Epithelial cell of proximal tubule (primary cell): ENCODE measurements around the gene GH2. TPM values are rescaled to one million over a fixed set of nuclear protein-coding genes. Genes with fewer than 3 reads are reported as not detected.

Experiments
- total RNA-seq: library from RNA; depleted of rRNA; stranded (reverse); fragments of >200 nt; gene quantifications from 2 replicates; pipeline ENCODE4 v1.2.3, GENCODE V29; 2015

The GH2 gene
- total RNA-seq, 1 donor from 2014 or later, result not detected

Other genes with a start within 250 kb of the GH2 start
- 111 and 161 TPM in 2 replicates for gene LIMD2, start 181.8 kb downstream of the GH2 start, total RNA-seq
- 23.0 and 33.9 TPM in 2 replicates for gene STRADA, start 140.1 kb downstream of the GH2 start, total RNA-seq
- gene CCDC47, start 108.3 kb downstream of the GH2 start, total RNA-seq, result 27.6 and 34.8 TPM in 2 replicates
- gene DDX42, start 107.8 kb downstream of the GH2 start, total RNA-seq, result 35.0 and 44.6 TPM in 2 replicates
- gene PSMC5, start 54.5 kb downstream of the GH2 start, total RNA-seq, result 83.9 and 109 TPM in 2 replicates
- gene FTSJ3, start 54.3 kb downstream of the GH2 start, total RNA-seq, result 71.7 and 86.2 TPM in 2 replicates
- gene SMARCD2, start 39.3 kb downstream of the GH2 start, total RNA-seq, result 95.9 and 135 TPM in 2 replicates
- gene CSH2, start 8.3 kb downstream of the GH2 start, total RNA-seq, result not detected in 2 replicates
- not detected in 2 replicates for gene CSH1, start 14.6 kb upstream of the GH2 start, total RNA-seq
- not detected in 2 replicates for gene CSHL1, start 29.3 kb upstream of the GH2 start, total RNA-seq
- gene GH1, start 36.9 kb upstream of the GH2 start, total RNA-seq, result not detected in 2 replicates
- gene CD79B, start 50.4 kb upstream of the GH2 start, total RNA-seq, result not detected in 2 replicates
- under 0.01 TPM in 1 of 2 replicates, not detected in the other for gene SCN4A, start 91.0 kb upstream of the GH2 start, total RNA-seq
- gene PRR29, start 116.4 kb upstream of the GH2 start, total RNA-seq, result 0.14 and 0.17 TPM in 2 replicates
- gene ICAM2, start 138.7 kb upstream of the GH2 start, total RNA-seq, result 18.4 and 19.9 TPM in 2 replicates
- gene ERN1, start 248.2 kb upstream of the GH2 start, total RNA-seq, result 2.1 and 6.3 TPM in 2 replicates